ENCODE results near the gene RPF1.
"Not testable (repeated sequence)": the region's sequence is repeated elsewhere in the genome, so short reads cannot be mapped to it uniquely, and the experiment has no call there.

DNA sequence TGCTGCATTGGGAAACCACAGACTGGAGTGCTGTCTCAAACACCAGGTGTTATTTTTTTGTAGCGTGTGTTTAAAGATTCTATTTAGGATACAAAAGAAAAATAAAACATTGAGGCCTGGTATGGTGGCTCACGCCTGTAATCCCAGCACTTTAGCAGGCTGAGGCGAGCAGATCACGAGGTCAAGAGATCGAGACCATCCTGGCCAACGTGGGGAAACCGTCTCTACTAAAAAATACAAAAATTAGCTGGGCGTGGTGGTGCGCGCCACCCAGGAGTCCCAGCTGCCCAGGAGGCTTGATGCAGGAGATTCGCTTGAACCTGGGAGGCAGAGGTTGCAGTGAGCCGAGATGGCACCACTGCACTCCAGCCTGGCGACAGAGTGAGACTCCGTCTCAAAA lies 28.8 kb downstream of the RPF1 start:
- TF ChIP-seq CTCF (IDR thresholded peaks at IDR 0.05; ENCODE audit: poor library complexity); EZH2 (IDR thresholded peaks at IDR 0.05; ENCODE audit: borderline replicate concordance); EZH2phosphoT487 (IDR thresholded peaks at IDR 0.05; ENCODE audit: low read depth, severe bottlenecking, unreplicated experiment): not testable (repeated sequence)

Measured in hepatocyte (in vitro differentiated cells).